SU-DHL-6 (cell line): ENCODE results near the gene FAM9B.

Experiments used
- H2AFZ ChIP-seq: fragments of 200-600 bp; sonication (generic); 2 replicates; pipeline ENCODE4 v1.6.1; 2014; ENCODE audit warnings: low read depth, mild to moderate bottlenecking, moderate library complexity, mixed read lengths, antibody characterized with exemption, low read length; ENCODE audit not compliant: severe bottlenecking
- H3F3A ChIP-seq: fragments of 200-600 bp; shearing (Covaris generic); 2 replicates; pipeline ENCODE4 v1.6.0; 2016; ENCODE audit warnings: antibody characterized with exemption, mild to moderate bottlenecking; ENCODE audit not compliant: insufficient read depth
- H3K27ac ChIP-seq: fragments of 200-600 bp; sonication (generic); 2 replicates; pipeline ENCODE4 v1.5.1; 2016; ENCODE audit warnings: low read depth, mild to moderate bottlenecking, low read length, moderate library complexity, mixed read lengths
- H3K27me3 ChIP-seq: fragments of 200-600 bp; sonication (generic), shearing (Covaris generic); 2 replicates; pipeline ENCODE4 v1.6.0; 2014; ENCODE audit warnings: mild to moderate bottlenecking, low read length
- H3K36me3 ChIP-seq: fragments of 200-600 bp; sonication (generic); 2 replicates; pipeline ENCODE4 v1.6.1; 2014; ENCODE audit warnings: mild to moderate bottlenecking, low read length, mixed read lengths
- H3K4me2 ChIP-seq: fragments of 300-600, 200-600 bp; shearing (Covaris generic), sonication (generic); 2 replicates; pipeline ENCODE4 v1.6.0; 2014; ENCODE audit warnings: low read length, low read depth, mild to moderate bottlenecking; ENCODE audit not compliant: poor library complexity, severe bottlenecking
- H3K4me3 ChIP-seq: fragments of 200-600 bp; sonication (generic); 2 replicates; pipeline ENCODE4 v1.5.1; 2014; ENCODE audit warnings: antibody characterized with exemption, low read length, mild to moderate bottlenecking, mixed read lengths; ENCODE audit not compliant: insufficient read depth, poor library complexity, severe bottlenecking
- H3K79me2 ChIP-seq: fragments of 200-600 bp; sonication (generic); 2 replicates; pipeline ENCODE4 v1.6.1; 2014; ENCODE audit warnings: mild to moderate bottlenecking, low read length, moderate library complexity; ENCODE audit not compliant: insufficient read depth
- H3K9ac ChIP-seq: fragments of 200-600 bp; sonication (generic); 2 replicates; pipeline ENCODE4 v1.7.0; 2014; ENCODE audit warnings: mild to moderate bottlenecking, low read length
- H3K9me2 ChIP-seq: fragments of 200-600 bp; sonication (generic); replicated peaks from 2 replicates; pipeline ENCODE4 v1.6.1; 2014; ENCODE audit warnings: low read length; ENCODE audit not compliant: insufficient read depth
- H3K9me3 ChIP-seq: fragments of 200-600 bp; sonication (generic); 2 replicates; pipeline ENCODE4 v1.6.1; 2014; ENCODE audit warnings: low read length, mixed read lengths; ENCODE audit not compliant: insufficient read depth
- H4K20me1 ChIP-seq: fragments of 200-600 bp; sonication (generic); 2 replicates; pipeline ENCODE4 v1.6.1; 2014; ENCODE audit warnings: low read depth, mild to moderate bottlenecking, antibody characterized with exemption, low read length, moderate library complexity, mixed read lengths
- EZH2phosphoT487 ChIP-seq: fragments of 200-600 bp; sonication (generic), shearing (Covaris generic); conservative IDR thresholded peaks from 2 replicates; pipeline ENCODE4 v1.6.1; 2018; ENCODE audit warnings: mild to moderate bottlenecking, antibody characterized with exemption, low read length, moderate library complexity, mixed read lengths
- TF ChIP-seq, protein P1 (sequence below): fragments of 200-600 bp; sonication (generic); IDR thresholded peaks from one replicate; pipeline ENCODE4 v1.5.1; 2017; ENCODE audit warnings: antibody characterized with exemption, mild to moderate bottlenecking, low read length, moderate library complexity; ENCODE audit not compliant: insufficient read depth, poor library complexity, severe bottlenecking

The FAM9B gene

DNA sequence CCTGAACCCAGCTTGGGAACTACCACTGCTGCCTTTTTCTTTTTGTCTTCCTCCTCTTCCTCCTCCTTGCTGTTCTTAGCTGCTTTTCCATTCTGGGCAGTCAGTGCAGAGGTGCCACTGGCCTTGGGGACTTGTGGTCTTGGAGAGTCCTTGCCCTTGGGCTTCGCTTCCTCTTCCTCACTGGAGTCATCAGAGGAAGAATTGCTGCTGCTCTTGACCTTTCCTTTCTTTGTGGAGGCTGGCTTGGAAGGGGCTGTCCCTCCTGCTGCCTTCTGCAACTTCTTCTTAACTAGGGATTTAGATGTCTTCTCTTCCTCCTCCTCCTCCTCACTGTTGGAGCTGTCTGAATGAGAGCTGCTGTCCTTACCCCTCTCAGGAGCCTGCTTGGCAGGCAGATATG lies 53.2 kb downstream of the FAM9B start:
- H4K20me1 ChIP-seq: no peaks in the 10 kb centered on the region
- TF ChIP-seq EZH2phosphoT487: no peak
- TF ChIP-seq, protein P1, sequence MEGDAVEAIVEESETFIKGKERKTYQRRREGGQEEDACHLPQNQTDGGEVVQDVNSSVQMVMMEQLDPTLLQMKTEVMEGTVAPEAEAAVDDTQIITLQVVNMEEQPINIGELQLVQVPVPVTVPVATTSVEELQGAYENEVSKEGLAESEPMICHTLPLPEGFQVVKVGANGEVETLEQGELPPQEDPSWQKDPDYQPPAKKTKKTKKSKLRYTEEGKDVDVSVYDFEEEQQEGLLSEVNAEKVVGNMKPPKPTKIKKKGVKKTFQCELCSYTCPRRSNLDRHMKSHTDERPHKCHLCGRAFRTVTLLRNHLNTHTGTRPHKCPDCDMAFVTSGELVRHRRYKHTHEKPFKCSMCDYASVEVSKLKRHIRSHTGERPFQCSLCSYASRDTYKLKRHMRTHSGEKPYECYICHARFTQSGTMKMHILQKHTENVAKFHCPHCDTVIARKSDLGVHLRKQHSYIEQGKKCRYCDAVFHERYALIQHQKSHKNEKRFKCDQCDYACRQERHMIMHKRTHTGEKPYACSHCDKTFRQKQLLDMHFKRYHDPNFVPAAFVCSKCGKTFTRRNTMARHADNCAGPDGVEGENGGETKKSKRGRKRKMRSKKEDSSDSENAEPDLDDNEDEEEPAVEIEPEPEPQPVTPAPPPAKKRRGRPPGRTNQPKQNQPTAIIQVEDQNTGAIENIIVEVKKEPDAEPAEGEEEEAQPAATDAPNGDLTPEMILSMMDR: no peak
- H3K9ac ChIP-seq: no peak overlapping the region
- no peak overlapping the region for H3K4me2 ChIP-seq
- H3K79me2 ChIP-seq: no peaks in the 10 kb centered on the region
- H3K9me3 ChIP-seq: no peaks in the 10 kb centered on the region
- no peak overlapping the region for H3K4me3 ChIP-seq
- no peaks in the 10 kb centered on the region for H3K9me2 ChIP-seq
- H3F3A ChIP-seq: no peaks in the 10 kb centered on the region
- no peaks in the 10 kb centered on the region for H3K36me3 ChIP-seq
- H3K27ac ChIP-seq: no peak overlapping the region
- no peak overlapping the region for H2AFZ ChIP-seq
- H3K27me3 ChIP-seq: no peaks in the 10 kb centered on the region
